Endothelial cell of umbilical vein (primary cell): ENCODE data around the gene USP48. TPM values are rescaled to one million over a fixed set of nuclear protein-coding genes. Genes with fewer than 3 reads are reported as not detected.
A peak's percentile ranks its signal among the peaks of the same experiment; 100 is the strongest.

ENCODE experiments used
- BruUV-seq: library from RNA; stranded (reverse); fragments of 400-500 nt; replicated peaks from 2 replicates; lab custom pipeline; 2021; lab: Mats Ljungman, UMichigan
- CTCF ChIA-PET: fragments of 300-600, 350-600 bp; sonication (Branson Sonifier 250); formaldehyde crosslinking; loops from one replicate; lab custom pipeline; 2021; ENCODE audit warnings: antibody characterized with exemption, inconsistent platforms; lab: Charles Lee
- POLR2A ChIA-PET: fragments of 300-600, 350-600 bp; sonication (Branson Sonifier 250); formaldehyde crosslinking; loops from one replicate; lab custom pipeline; 2021; ENCODE audit warnings: antibody characterized with exemption, inconsistent platforms; lab: Charles Lee
- DNase-seq: peaks from one replicate; pipeline ENCODE4 v3.0.0-alpha.2; 2011; ENCODE audit warnings: low read depth, low spot score
- FAIRE-seq: peaks from 2 replicates; lab custom pipeline; 2011; peaks lifted over from hg19 to GRCh38; lab: Jason Lieb, UNC
- H2AFZ ChIP-seq: 2 replicates; pipeline ENCODE4 v1.6.0; 2012; ENCODE audit warnings: low read depth, low read length, control low read depth, inconsistent platforms
- H3K27ac ChIP-seq: 2 replicates; pipeline ENCODE4 v1.5.1; 2011; ENCODE audit warnings: low read depth, mild to moderate bottlenecking, control low read depth, low read length, moderate library complexity; ENCODE audit not compliant: insufficient read depth
- H3K27me3 ChIP-seq, 2 experiments: 2 replicates each; pipeline versions ENCODE4 v1.6.0 to v1.6.1; 2011; ENCODE audit warnings: low read length in 2 of 2, mixed read lengths in 1 of 2; ENCODE audit not compliant: control insufficient read depth in 2 of 2, insufficient read depth in 2 of 2
- H3K36me3 ChIP-seq, 2 experiments: 2 replicates in 1 of 2; 3 replicates in 1 of 2; pipeline ENCODE4 v1.5.1; 2011; ENCODE audit warnings: low read length in 2 of 2, mild to moderate bottlenecking in 1 of 2, moderate library complexity in 1 of 2; ENCODE audit not compliant: control insufficient read depth in 2 of 2, insufficient read depth in 2 of 2; ENCODE audit errors: extremely low read depth in 1 of 2
- H3K4me1 ChIP-seq: 3 replicates; pipeline ENCODE4 v1.5.1; 2011; ENCODE audit warnings: mild to moderate bottlenecking, low read length; ENCODE audit not compliant: control insufficient read depth, insufficient read depth; ENCODE audit errors: extremely low read depth
- H3K4me2 ChIP-seq: 2 replicates; pipeline ENCODE4 v1.6.1; 2011; ENCODE audit warnings: low read length, control low read depth, mixed read lengths; ENCODE audit not compliant: insufficient read depth
- H3K4me3 ChIP-seq, 3 experiments: fragments of 200-600 bp in 1 of 3; sonication (generic), shearing (Covaris generic) in 1 of 3; replicated peaks in 1 of 3; 2 replicates each; pipeline ENCODE4 v1.5.1; 2011 to 2016; ENCODE audit warnings: control low read depth in 3 of 3, low read length in 3 of 3, mild to moderate bottlenecking in 2 of 3, inconsistent platforms in 1 of 3, low read depth in 1 of 3, moderate library complexity in 1 of 3; ENCODE audit not compliant: insufficient read depth in 1 of 3
- H3K79me2 ChIP-seq: 2 replicates; pipeline ENCODE4 v1.6.0; 2012; ENCODE audit warnings: low read length, inconsistent platforms; ENCODE audit not compliant: control insufficient read depth, insufficient read depth
- H3K9ac ChIP-seq: replicated peaks from 2 replicates; pipeline ENCODE3; 2011; ENCODE audit warnings: low read length, control low read depth; ENCODE audit not compliant: insufficient read depth; ENCODE audit errors: extremely low read depth
- H3K9me1 ChIP-seq: replicated peaks from 3 replicates; pipeline ENCODE4 v1.6.0; 2011; ENCODE audit warnings: mild to moderate bottlenecking, low read length; ENCODE audit not compliant: control insufficient read depth, insufficient read depth; ENCODE audit errors: extremely low read depth
- H3K9me3 ChIP-seq: replicated peaks from 2 replicates; pipeline ENCODE4 v1.5.1; 2012; ENCODE audit warnings: low read length, inconsistent platforms; ENCODE audit not compliant: control insufficient read depth, insufficient read depth
- H4K20me1 ChIP-seq: replicated peaks from 2 replicates; pipeline ENCODE3; 2011; ENCODE audit warnings: mild to moderate bottlenecking, low read length; ENCODE audit not compliant: control insufficient read depth, insufficient read depth; ENCODE audit errors: extremely low read depth
- FOS ChIP-seq: IDR thresholded peaks from 2 replicates; pipeline ENCODE4 v1.6.1; 2011; ENCODE audit warnings: mild to moderate bottlenecking, low read length, moderate library complexity, borderline replicate concordance; ENCODE audit not compliant: insufficient read depth
- MYC ChIP-seq: IDR thresholded peaks from one replicate; pipeline ENCODE4 v1.6.1; 2011; ENCODE audit warnings: mild to moderate bottlenecking, low read depth, low read length
- POLR2A ChIP-seq: IDR thresholded peaks from 2 replicates; pipeline ENCODE4 v1.6.1; 2012; ENCODE audit warnings: low read depth, mild to moderate bottlenecking, control low read depth, low read length
- POLR2AphosphoS5 ChIP-seq: IDR thresholded peaks from 2 replicates; pipeline ENCODE4 v1.6.1; 2012; ENCODE audit warnings: low read depth, mild to moderate bottlenecking, control low read depth, low read length, moderate library complexity; ENCODE audit not compliant: insufficient read depth
- dilution Hi-C: fragments of 300-500 bp; cut with MboI; formaldehyde crosslinking; loops from one replicate; pipeline ENCODE4 v1.15.0; 2019; ENCODE audit warnings: low sequenced_read_pairs; ENCODE audit not compliant: extremely low pct_ligation_motif_present
- intact Hi-C: fragments of 100-400 bp; cut with micrococcal nuclease; formaldehyde crosslinking; loops from one replicate; pipeline ENCODE4 v1.10.0; 2022
- polyA plus RNA-seq, 4 experiments: library from polyadenylated mRNA; depleted of rRNA in 3 of 4; stranded (reverse) in 3 of 4; unstranded in 1 of 4; fragments of >200 nt; gene quantifications; 2 replicates each; pipeline versions ENCODE4 v1.2.1 to v1.2.3, GENCODE V29; 2011 to 2012; ENCODE audit warnings: missing spikeins in 1 of 4
- total RNA-seq: library from RNA; stranded (reverse); gene quantifications from 2 replicates; pipeline ENCODE4 v1.2.3, GENCODE V29; 2021

The USP48 gene
- total and polyA plus RNA-seq, 2 donors (not counting 3 experiments of a cell fraction or from before 2014, with no cell fraction given) = 27.2 to 149 TPM

GRCh38 chr1:21831454-21831970, 48.6 kb upstream of the USP48 start:
- ChIA-PET CTCF (no interaction called here), POLR2A (no interaction called here)
- H4K20me1 ChIP-seq = no peaks in the 10 kb centered on the region
- peaks cover 75 to 91% of the 10 kb centered on the region in 2 experiments for H3K36me3 ChIP-seq
- intact Hi-C loops (no loop called here), dilution Hi-C loops (no loop called here)
- H3K79me2 ChIP-seq = peaks cover 26% of the 10 kb centered on the region
- H3K9me1 ChIP-seq = no peaks in the 10 kb centered on the region
- no peak overlapping the region for H3K4me2 ChIP-seq
- H2AFZ ChIP-seq = no peak overlapping the region
- no peaks in the 10 kb centered on the region for H3K9me3 ChIP-seq
- no peak overlapping the region for H3K4me3 ChIP-seq
- no peak overlapping the region for H3K27ac ChIP-seq
- no peaks in the 10 kb centered on the region for H3K4me1 ChIP-seq
- no peak for FAIRE-seq
- TF ChIP-seq POLR2AphosphoS5 = no peak
- no peak for TF ChIP-seq FOS
- peak; percentile 31 for TF ChIP-seq POLR2A
- no peak overlapping the region for H3K9ac ChIP-seq
- no peaks in the 10 kb centered on the region for H3K27me3 ChIP-seq
- no peak for DNase-seq
- TSS peak; percentile 10 for BruUV-seq

GRCh38 chr1:21830792-21831453, 48.0 kb upstream of the USP48 start:
- ChIA-PET POLR2A (no interaction called here), CTCF (no interaction called here)
- FAIRE-seq = no peak
- intact Hi-C loops (no loop called here), dilution Hi-C loops (no loop called here)
- Histone ChIP-seq H3K27ac (no peak overlapping the region), H2AFZ (no peak overlapping the region), H3K79me2 (peaks cover 24% of the 10 kb centered on the region), H4K20me1 (no peaks in the 10 kb centered on the region), H3K9ac (no peak overlapping the region), H3K4me1 (no peaks in the 10 kb centered on the region), H3K9me3 (no peaks in the 10 kb centered on the region), H3K27me3 (no peaks in the 10 kb centered on the region), H3K36me3 (peaks cover 76 to 91% of the 10 kb centered on the region in 2 experiments), H3K4me2 (no peak overlapping the region), H3K9me1 (no peaks in the 10 kb centered on the region), H3K4me3 (no peak overlapping the region)
- BruUV-seq = no TSS peak
- no peak for TF ChIP-seq MYC
- peak; percentile 37 for TF ChIP-seq POLR2AphosphoS5
- DNase-seq = no peak
